Nucleus accumbens (tissue), 56 donors: ENCODE data around the gene BUD31.
"Not testable (repeated sequence)": the region's sequence is repeated elsewhere in the genome, so short reads cannot be mapped to it uniquely, and the experiment has no call there.

ENCODE experiments used
- DNase-seq, 56 donors: peaks; one replicate each; lab custom pipeline; 2025; lab: John Stamatoyannopoulos, UW

The BUD31 gene

GRCh38 chr7:99424932-99425730 is 16.4 kb downstream of the BUD31 start:
- DNase-seq = no peak

- DNase-seq = no peak
Measured at GRCh38 chr7:99428972-99429566, 20.3 kb downstream of the BUD31 start.

GRCh38 chr7:99429756-99430155 is 21.0 kb downstream of the BUD31 start:
- DNase-seq = no peak

- not testable (repeated sequence) for DNase-seq
Measured at GRCh38 chr7:99431756-99432540, 23.2 kb downstream of the BUD31 start.

- no peak for DNase-seq
Measured at GRCh38 chr7:99433158-99433557, 24.4 kb downstream of the BUD31 start.

- DNase-seq = peak in 1 of 56 donors; percentile 7
Measured at GRCh38 chr7:99437946-99438572, 29.3 kb downstream of the BUD31 start.

- DNase-seq = peak; percentile 60 to 97 (median 91)
Measured at GRCh38 chr7:99438573-99439480, 30.1 kb downstream of the BUD31 start, which contains the start of the genes CPSF4 and PTCD1. TSS of gene CPSF4 (plus strand) at chr7:99438943. CDS start at chr7:99439083, 140 bp downstream. TSS of gene PTCD1 (minus strand) at chr7:99438798. CDS start at chr7:99435242, 3,556 bp downstream.

GRCh38 chr7:99440195-99440594 is 31.4 kb downstream of the BUD31 start:
- no peak for DNase-seq

GRCh38 chr7:99446096-99446495 is 37.3 kb downstream of the BUD31 start:
- DNase-seq = no peak

GRCh38 chr7:99447943-99448342 is 39.2 kb downstream of the BUD31 start:
- no peak for DNase-seq

- no peak for DNase-seq
Measured at GRCh38 chr7:99448855-99449254, 40.1 kb downstream of the BUD31 start.

GRCh38 chr7:99449326-99449725 is 40.6 kb downstream of the BUD31 start:
- no peak for DNase-seq

- DNase-seq = peak in 13 of 56 donors; percentile 2 to 37 (median 23)
Measured at GRCh38 chr7:99451936-99452335, 43.2 kb downstream of the BUD31 start.

GRCh38 chr7:99452541-99452940 is 43.8 kb downstream of the BUD31 start:
- DNase-seq = no peak

- DNase-seq = peak in 9 of 56 donors; percentile 4 to 34 (median 24)
Measured at GRCh38 chr7:99453105-99453504, 44.3 kb downstream of the BUD31 start.

- no peak for DNase-seq
Measured at GRCh38 chr7:99455874-99456273, 47.1 kb downstream of the BUD31 start.

GRCh38 chr7:99456288-99456687 is 47.5 kb downstream of the BUD31 start:
- peak in 6 of 56 donors; percentile 5 to 43 (median 16) for DNase-seq

- DNase-seq = no peak
Measured at GRCh38 chr7:99457050-99457649, 48.4 kb downstream of the BUD31 start.
